ENCODE data around the gene LPGAT1. TPM values are rescaled to one million over a fixed set of nuclear protein-coding genes. Genes with fewer than 3 reads are reported as not detected.
A peak's percentile ranks its signal among the peaks of the same experiment; 100 is the strongest.

Gene LPGAT1
- polyA plus RNA-seq, 2 of the 4 experiments (the other 2 are of a cell fraction), result 32.3 to 48.0 TPM

GRCh38 chr1:211829343-211830054 lies 1.1 kb downstream of the LPGAT1 start:
- 1% methylated on average over 22 of the region's 22 CpGs for WGBS (ENCODE audit: missing lambda C conversion rate)
- ChIA-PET CTCF (interaction anchor here (0.6 to 4.4 kb wide), 12 partner anchors 11 to 205 kb away, joined by 3 to 38 read pairs (median 4); partner anchors contain the start of gene INTS7), POLR2A (interaction anchor here (1.2 to 1.6 kb wide), 3 partner anchors 91 to 206 kb away, joined by 4 to 10 read pairs (median 8); partner anchors contain the start of genes DTL and INTS7)
- Histone ChIP-seq H3K4me1 (peaks cover 44% of the 10 kb centered on the region), H3K4me3 (peak overlapping the region; percentile 69), H3K9me3 (no peaks in the 10 kb centered on the region), H3K27ac (peak overlapping the region; percentile 97 to 99), H3K4me2 (peak overlapping the region; percentile 80)
- TF ChIP-seq JUN (IDR thresholded peaks at IDR 0.05) (no peak), PHF8 (IDR thresholded peaks at IDR 0.05; ENCODE audit: borderline replicate concordance, low read depth) (peak; percentile 28; the same call in 1 of the 2 replicates), CEBPB (IDR thresholded peaks at IDR 0.05) (peak; percentile 59 to 70; a peak in 3 of 4 replicates)
- DNase-seq (ENCODE audit: low read depth in 1 of 2, low spot score in 1 of 2) (peak; percentile 63 to 72), FAIRE-seq (no peak), ATAC-seq (peak; percentile 48 to 69; a peak in 5 of 6 replicates)

GRCh38 chr1:211828584-211829342 lies 1.8 kb downstream of the LPGAT1 start:
- 54% methylated on average over 9 of the region's 9 CpGs for WGBS (ENCODE audit: missing lambda C conversion rate)

GRCh38 chr1:211827051-211827450 lies 3.5 kb downstream of the LPGAT1 start:
- TF ChIP-seq MYC (IDR thresholded peaks at IDR 0.05; ENCODE audit: borderline replicate concordance, low read length) (no peak), RNF2 (IDR thresholded peaks at IDR 0.05; ENCODE audit: borderline replicate concordance, low read depth) (no peak), ESRRA (IDR thresholded peaks at IDR 0.05; ENCODE audit: borderline replicate concordance, low read length) (no peak), ELK1 (IDR thresholded peaks at IDR 0.05; ENCODE audit: low read depth, low read length) (no peak), NR3C1 (IDR thresholded peaks at IDR 0.05) (no peak), MAFK (IDR thresholded peaks at IDR 0.05; ENCODE audit: partially characterized antibody) (no peak), BCL3 (IDR thresholded peaks at IDR 0.05) (no peak), FOXS1 (CRISPR knock-in tag; IDR thresholded peaks at IDR 0.05) (no peak), HOXB5 (CRISPR knock-in tag; IDR thresholded peaks at IDR 0.05) (no peak), HMGXB4 (CRISPR knock-in tag; IDR thresholded peaks at IDR 0.05; ENCODE audit: borderline replicate concordance) (no peak), NPAS2 (CRISPR knock-in tag; IDR thresholded peaks at IDR 0.05; ENCODE audit: borderline replicate concordance) (no peak), CBX8 (IDR thresholded peaks at IDR 0.05) (no peak), CEBPB (IDR thresholded peaks at IDR 0.05) (no peak), PHF8 (IDR thresholded peaks at IDR 0.05; ENCODE audit: borderline replicate concordance, low read depth) (no peak), EHMT2 (IDR thresholded peaks at IDR 0.05; ENCODE audit: low read depth) (no peak), CTCF (IDR thresholded peaks at IDR 0.05) (no peak), KDM5A (IDR thresholded peaks at IDR 0.05) (no peak), ZSCAN20 (CRISPR knock-in tag; IDR thresholded peaks at IDR 0.05) (no peak), JUNB (IDR thresholded peaks at IDR 0.05) (no peak), POLR2AphosphoS2 (conservative IDR thresholded peaks at IDR 0.05; ENCODE audit: low read length) (no peak)
- Histone ChIP-seq H3K4me2 (peak overlapping the region; percentile 80), H3K9me3 (no peaks in the 10 kb centered on the region), H3K4me1 (peaks cover 51% of the 10 kb centered on the region), H3K27ac (no peak overlapping the region), H3K4me3 (no peak overlapping the region)
- FAIRE-seq (no peak), DNase-seq (ENCODE audit: low read depth in 1 of 2, low spot score in 1 of 2) (no peak), ATAC-seq (no peak)
- ChIA-PET CTCF (interaction anchor here (0.7 to 4.4 kb wide), 6 partner anchors 92 to 208 kb away, joined by 4 to 38 read pairs (median 6); no protein-coding TSS in a partner anchor), POLR2A (no interaction called here)

More at GRCh38 chr1:211828584-211829342, 1.8 kb downstream of the LPGAT1 start:
- CTCF ChIA-PET, result interaction anchor here (0.9 to 4.4 kb wide), 13 partner anchors 8 to 206 kb away, joined by 3 to 38 read pairs (median 4); partner anchors contain the start of gene INTS7
- peak overlapping the region; percentile 69 for H3K4me3 ChIP-seq
- FAIRE-seq (peak; percentile 13), DNase-seq (ENCODE audit: low read depth in 1 of 2, low spot score in 1 of 2) (no peak), ATAC-seq (peak in 1 of 2 experiments; percentile 6; a peak in 3 of 6 replicates)
- H3K9me3 ChIP-seq, result no peaks in the 10 kb centered on the region
- no peak for TF ChIP-seq FOXS1 (CRISPR knock-in tag; IDR thresholded peaks at IDR 0.05)
- TF ChIP-seq ZFP36 (IDR thresholded peaks at IDR 0.05; ENCODE audit: borderline replicate concordance, partially characterized antibody), result no peak
- peak overlapping the region; percentile 80 for H3K4me2 ChIP-seq
- H3K27ac ChIP-seq, result peak overlapping the region; percentile 97 to 99; a peak in 5 of 6 replicates
- H3K4me1 ChIP-seq, result peaks cover 51% of the 10 kb centered on the region
- POLR2A ChIA-PET, result interaction anchor here (1.2 to 1.6 kb wide), 3 partner anchors 91 to 207 kb away, joined by 4 to 10 read pairs (median 8); partner anchors contain the start of genes DTL and INTS7
